ENCODE data around the gene RPS18. TPM values are rescaled to one million over a fixed set of nuclear protein-coding genes. Genes with fewer than 3 reads are reported as not detected.

Gene RPS18
- total RNA-seq, 4 donors from 2014 or later = 1,955 to 5,522 (median 4,042) TPM

DNA sequence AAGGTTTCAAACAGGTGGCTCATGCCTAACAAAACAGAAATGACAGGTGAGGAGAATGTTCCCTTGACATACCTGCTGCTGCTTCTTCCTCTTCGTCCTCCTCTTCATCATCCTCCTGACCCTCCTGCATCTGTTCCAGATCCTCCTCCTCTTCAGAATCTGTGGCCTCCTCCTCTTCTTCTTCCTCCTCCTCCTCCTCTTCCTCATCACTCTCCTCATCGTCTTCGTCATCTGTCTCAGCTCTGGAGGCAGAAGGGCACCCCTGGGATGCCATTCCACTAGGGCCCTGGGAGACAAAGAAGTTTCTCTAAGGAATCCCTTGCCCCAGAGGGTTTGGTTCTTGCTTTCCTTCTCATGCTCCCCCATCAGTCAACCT, 48.1 kb downstream of the RPS18 start:
- Histone ChIP-seq H3K36me3 (peaks cover 19 to 43% (median 22%) of the 10 kb centered on the region in 3 donors), H3K9me3 (no peaks in the 10 kb centered on the region), H3K27me3 (no peaks in the 10 kb centered on the region), H3K4me3 (no peak overlapping the region), H3K4me1 (peaks cover 53 to 81% (median 62%) of the 10 kb centered on the region in 3 donors), H3K27ac (peak overlapping the region in 3 of 4 donors; percentile 57 to 97 (median 77))
- intact Hi-C loops (cut with DNase I) = no loop called here
- DNase-seq = no peak
- no peak for TF ChIP-seq POLR2A (IDR thresholded peaks at IDR 0.05)
- TF ChIP-seq, protein P1, sequence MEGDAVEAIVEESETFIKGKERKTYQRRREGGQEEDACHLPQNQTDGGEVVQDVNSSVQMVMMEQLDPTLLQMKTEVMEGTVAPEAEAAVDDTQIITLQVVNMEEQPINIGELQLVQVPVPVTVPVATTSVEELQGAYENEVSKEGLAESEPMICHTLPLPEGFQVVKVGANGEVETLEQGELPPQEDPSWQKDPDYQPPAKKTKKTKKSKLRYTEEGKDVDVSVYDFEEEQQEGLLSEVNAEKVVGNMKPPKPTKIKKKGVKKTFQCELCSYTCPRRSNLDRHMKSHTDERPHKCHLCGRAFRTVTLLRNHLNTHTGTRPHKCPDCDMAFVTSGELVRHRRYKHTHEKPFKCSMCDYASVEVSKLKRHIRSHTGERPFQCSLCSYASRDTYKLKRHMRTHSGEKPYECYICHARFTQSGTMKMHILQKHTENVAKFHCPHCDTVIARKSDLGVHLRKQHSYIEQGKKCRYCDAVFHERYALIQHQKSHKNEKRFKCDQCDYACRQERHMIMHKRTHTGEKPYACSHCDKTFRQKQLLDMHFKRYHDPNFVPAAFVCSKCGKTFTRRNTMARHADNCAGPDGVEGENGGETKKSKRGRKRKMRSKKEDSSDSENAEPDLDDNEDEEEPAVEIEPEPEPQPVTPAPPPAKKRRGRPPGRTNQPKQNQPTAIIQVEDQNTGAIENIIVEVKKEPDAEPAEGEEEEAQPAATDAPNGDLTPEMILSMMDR (IDR thresholded peaks at IDR 0.05) = no peak
- 77 to 87% methylated on average over 3 of the region's 3 CpGs for WGBS, 2 donors

DNA sequence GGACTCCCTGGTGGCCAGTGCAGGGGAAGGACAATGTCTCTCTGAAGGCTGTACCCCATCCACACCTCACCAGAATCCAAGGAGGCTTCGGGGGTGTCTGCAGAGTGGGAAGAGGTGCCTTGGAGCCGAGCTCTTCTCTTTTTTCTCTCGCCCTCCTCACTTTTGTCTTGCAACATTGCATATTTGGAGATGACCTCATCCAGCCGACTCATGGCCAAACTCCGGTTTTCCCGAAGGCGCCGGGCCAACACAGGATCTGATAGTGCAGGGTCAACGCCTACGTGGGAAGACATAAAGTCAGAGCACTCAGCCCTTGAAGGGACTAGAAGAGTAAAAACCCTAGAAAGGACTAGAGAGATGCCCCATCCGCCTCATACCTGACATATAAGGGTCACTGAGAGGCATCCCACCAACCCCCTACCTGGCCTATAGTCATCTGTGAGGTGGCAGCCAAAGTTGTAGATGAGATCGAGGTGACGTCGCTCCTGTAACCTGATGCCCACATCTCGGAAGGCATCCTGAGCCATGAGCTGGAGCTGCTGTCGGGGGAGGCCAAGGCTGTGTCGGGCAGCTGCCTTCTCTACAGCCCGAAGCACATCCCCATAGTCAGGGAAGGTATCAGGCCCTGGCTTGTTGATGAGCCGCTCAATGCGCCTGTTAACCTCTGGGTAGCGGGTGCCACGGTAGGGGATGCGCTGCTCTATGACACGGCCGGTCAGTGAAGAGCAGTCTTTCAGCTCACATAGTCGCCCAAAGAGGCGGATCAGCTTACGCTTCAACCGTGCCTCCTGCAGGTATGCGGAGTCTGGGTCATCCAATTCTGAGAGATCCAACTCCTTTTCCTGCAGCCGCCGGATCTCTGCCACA, 48.7 kb downstream of the RPS18 start:
- TF ChIP-seq, protein P1 (IDR thresholded peaks at IDR 0.05) = no peak
- TF ChIP-seq POLR2A (IDR thresholded peaks at IDR 0.05) = no peak
- 46 to 58% methylated on average over 11 to 25 of the region's 32 CpGs for WGBS, 2 donors
- H3K27me3 ChIP-seq = no peaks in the 10 kb centered on the region

DNA sequence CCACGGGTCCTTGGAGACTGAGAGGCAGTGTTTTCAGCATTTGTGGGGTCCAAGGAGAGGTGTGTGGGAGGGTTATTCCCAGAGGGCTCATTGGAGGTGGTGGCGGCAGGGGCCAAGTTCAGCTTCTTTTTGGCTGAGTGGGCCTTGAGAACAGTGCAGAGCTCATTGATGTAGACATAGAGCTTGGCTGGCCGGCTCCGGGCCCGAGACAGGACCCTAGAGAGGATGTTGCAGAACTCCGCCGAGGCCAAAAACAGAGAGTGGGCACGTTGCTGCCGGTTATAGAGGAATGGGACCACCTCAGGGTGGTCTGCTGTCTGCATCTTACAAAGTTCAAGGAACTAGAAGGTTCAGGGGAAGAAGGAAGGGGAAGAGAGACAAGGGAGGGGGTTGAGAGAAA, 49.4 kb downstream of the RPS18 start:
- 75 to 80% methylated on average over 4 of the region's 9 CpGs for whole genome bisulfite sequencing, 2 donors
- Histone ChIP-seq H3K27me3 (no peaks in the 10 kb centered on the region), H3K4me1 (peaks cover 43 to 68% (median 53%) of the 10 kb centered on the region in 3 donors), H3K4me3 (peak overlapping the region in 2 of 4 donors; percentile 86 to 91), H3K9me3 (no peaks in the 10 kb centered on the region), H3K27ac (peak overlapping the region; percentile 93 to 97 (median 96)), H3K36me3 (peaks cover 19 to 36% (median 22%) of the 10 kb centered on the region in 3 donors)
- intact Hi-C loops (cut with DNase I) = no loop called here
- no peak for DNase-seq
- TF ChIP-seq, protein P1 (IDR thresholded peaks at IDR 0.05) = no peak
- TF ChIP-seq POLR2A (IDR thresholded peaks at IDR 0.05) = no peak

More for the DNA sequence above, 48.7 kb downstream of the RPS18 start:
- Histone ChIP-seq H3K27ac (peak overlapping the region in 3 of 4 donors; percentile 57 to 97 (median 77)), H3K4me3 (peak overlapping the region in 1 of 4 donors; percentile 4), H3K4me1 (peaks cover 47 to 75% (median 56%) of the 10 kb centered on the region in 3 donors), H3K9me3 (no peaks in the 10 kb centered on the region), H3K36me3 (peaks cover 19 to 43% (median 22%) of the 10 kb centered on the region in 3 donors)
- intact Hi-C loops (cut with DNase I) = no loop called here
- no peak for DNase-seq

DNA sequence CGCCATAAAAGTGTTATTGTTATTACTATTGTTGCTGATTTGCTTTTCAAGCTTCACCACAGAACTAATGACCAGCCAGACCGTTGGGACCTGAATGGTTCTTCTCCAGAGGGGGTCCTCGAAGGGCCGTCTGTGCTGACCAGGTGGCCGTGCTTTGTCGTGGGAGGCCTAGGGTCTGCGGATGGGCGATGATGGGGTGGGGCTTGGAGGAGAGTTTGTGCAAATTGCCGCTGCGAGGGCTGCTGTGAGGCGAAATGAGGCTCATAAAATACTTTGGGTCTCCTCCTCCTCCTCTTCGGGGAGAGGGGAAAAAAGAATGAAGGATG, 51.7 kb downstream of the RPS18 start:
- WGBS, 2 donors = 0 to 2% methylated on average over 9 to 11 of the region's 12 CpGs
- no peak for DNase-seq
- intact Hi-C loops (cut with DNase I) = no loop called here
- Histone ChIP-seq H3K4me3 (peak overlapping the region; percentile 70 to 92 (median 88)), H3K9me3 (no peaks in the 10 kb centered on the region), H3K27ac (peak overlapping the region; percentile 93 to 97 (median 96)), H3K4me1 (peaks cover 32 to 51% (median 39%) of the 10 kb centered on the region in 3 donors), H3K27me3 (no peaks in the 10 kb centered on the region), H3K36me3 (peaks cover 19 to 30% (median 22%) of the 10 kb centered on the region in 3 donors)
- TF ChIP-seq, protein P1 (IDR thresholded peaks at IDR 0.05) = no peak
- no peak for TF ChIP-seq POLR2A (IDR thresholded peaks at IDR 0.05)

DNA sequence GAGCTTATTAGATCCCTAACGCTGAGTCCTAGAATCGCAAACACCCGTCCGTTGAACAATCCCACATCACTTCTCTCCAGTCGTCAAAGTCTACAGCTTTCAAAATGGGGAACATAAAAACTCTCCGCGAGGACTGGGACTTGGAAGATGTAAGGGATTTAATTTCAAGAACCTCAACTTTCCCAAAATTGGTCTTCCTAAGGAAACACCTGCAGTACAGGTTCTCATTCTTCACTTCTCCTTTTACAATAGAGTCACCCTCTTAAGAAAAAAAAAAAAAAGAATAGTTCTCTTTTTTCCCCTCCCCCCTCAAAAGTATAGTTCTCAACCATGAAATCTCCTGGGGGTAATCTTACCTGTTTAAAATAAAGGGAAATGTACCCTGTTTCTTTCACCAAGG, 52.2 kb downstream of the RPS18 start:
- Histone ChIP-seq H3K27ac (peak overlapping the region; percentile 93 to 97 (median 96)), H3K36me3 (peaks cover 19 to 25% (median 19%) of the 10 kb centered on the region in 3 donors), H3K9me3 (no peaks in the 10 kb centered on the region), H3K4me1 (peaks cover 32 to 46% (median 34%) of the 10 kb centered on the region in 3 donors), H3K4me3 (peak overlapping the region in 3 of 4 donors; percentile 86 to 92 (median 91)), H3K27me3 (no peaks in the 10 kb centered on the region)
- intact Hi-C loops (cut with DNase I) = no loop called here
- no peak for DNase-seq
- WGBS, 2 donors = 24 to 27% methylated on average over 7 of the region's 7 CpGs
- TF ChIP-seq, protein P1 (IDR thresholded peaks at IDR 0.05) = no peak
- TF ChIP-seq POLR2A (IDR thresholded peaks at IDR 0.05) = no peak

Data from esophagus squamous epithelium (tissue), 5 donors.